ENCODE measurements around the gene AMN1.

The AMN1 gene

GRCh38 chr12:31728917-31729640 lies at the start of gene AMN1:
TSS of gene AMN1 (minus strand) at chr12:31729021. CDS start at chr12:31729008, 13 bp downstream.
- no peak for TF ChIP-seq GATA3 (IDR thresholded peaks at IDR 0.05; ENCODE audit: low read depth, low read length)
- no peak for TF ChIP-seq GATA2 (IDR thresholded peaks at IDR 0.05; ENCODE audit: low read depth, low read length)

DNA sequence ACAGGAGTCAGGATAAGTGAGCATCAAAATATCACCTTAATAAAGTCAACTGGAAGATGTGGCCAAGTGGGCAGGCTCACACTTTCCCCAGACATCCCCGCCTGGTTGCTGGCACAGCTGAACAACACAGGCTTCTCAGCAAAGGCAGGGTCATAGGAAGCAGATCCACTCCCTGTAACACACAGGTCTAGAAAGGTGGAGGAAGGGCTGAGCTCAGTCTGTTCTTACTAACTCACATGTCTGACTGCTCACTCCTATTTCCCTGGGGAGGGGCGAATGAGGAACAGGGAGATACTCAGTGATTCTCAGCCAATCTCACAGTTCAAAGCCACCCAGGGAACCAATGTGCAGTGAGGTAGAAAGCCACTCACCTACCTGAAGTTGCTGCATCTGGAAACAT lies 45.0 kb upstream of the AMN1 start:
- TF ChIP-seq GATA2 (IDR thresholded peaks at IDR 0.05; ENCODE audit: low read depth, low read length) = no peak
- no peak for TF ChIP-seq GATA3 (IDR thresholded peaks at IDR 0.05; ENCODE audit: low read depth, low read length)

GRCh38 chr12:31773223-31773750 lies 44.5 kb upstream of the AMN1 start:
- TF ChIP-seq GATA2 (IDR thresholded peaks at IDR 0.05; ENCODE audit: low read depth, low read length) = no peak
- TF ChIP-seq GATA3 (IDR thresholded peaks at IDR 0.05; ENCODE audit: low read depth, low read length) = no peak

DNA sequence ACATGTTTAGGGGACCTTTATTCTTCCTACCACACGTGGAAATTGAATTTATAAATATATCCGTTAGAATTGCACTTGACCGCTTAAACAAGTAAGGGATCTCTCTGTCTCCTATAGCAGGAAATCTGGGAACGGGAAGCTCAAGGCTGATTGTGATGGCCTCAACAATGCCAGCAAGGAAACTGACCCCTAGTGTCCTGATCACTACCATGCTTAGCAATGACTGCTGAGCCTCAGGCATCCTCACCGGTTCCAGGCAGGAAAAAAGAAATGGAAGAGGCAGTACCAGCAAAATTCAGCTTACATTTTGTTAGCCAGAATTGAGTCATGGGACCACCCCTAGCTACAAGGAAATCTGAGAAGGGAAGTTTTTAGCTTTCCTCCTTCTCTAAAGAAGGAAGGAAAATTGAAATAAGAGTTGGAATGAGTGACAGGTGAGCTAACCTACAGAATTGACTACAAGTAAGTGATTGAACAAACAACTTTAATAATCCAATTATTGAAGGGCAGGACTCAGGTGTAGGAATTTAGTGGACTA lies 43.9 kb upstream of the AMN1 start:
- TF ChIP-seq GATA3 (IDR thresholded peaks at IDR 0.05; ENCODE audit: low read depth, low read length) (no peak), GATA2 (IDR thresholded peaks at IDR 0.05; ENCODE audit: low read depth, low read length) (no peak)

DNA sequence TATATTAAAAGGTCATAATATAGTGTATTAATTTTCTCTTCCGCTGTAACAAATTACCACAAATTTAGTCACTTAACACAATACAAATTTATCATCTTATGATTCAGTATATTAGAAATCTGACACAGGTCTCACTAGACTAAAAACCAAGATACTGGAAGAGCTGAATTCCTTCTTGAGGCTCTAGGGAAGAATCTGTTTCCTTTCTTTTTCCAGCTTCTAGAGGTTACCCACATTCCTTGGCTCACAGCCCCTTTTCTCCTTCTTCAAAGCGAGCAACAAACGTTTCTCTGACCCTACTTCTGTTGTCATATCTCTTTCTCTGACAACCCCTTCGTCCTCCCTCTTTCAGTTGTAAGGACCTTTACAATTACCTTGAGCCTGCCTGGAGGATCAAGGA lies 43.4 kb upstream of the AMN1 start:
- TF ChIP-seq GATA3 (IDR thresholded peaks at IDR 0.05; ENCODE audit: low read depth, low read length) (no peak), GATA2 (IDR thresholded peaks at IDR 0.05; ENCODE audit: low read depth, low read length) (no peak)

GRCh38 chr12:31768046-31768445 lies 39.2 kb upstream of the AMN1 start:
- no peak for TF ChIP-seq GATA3 (IDR thresholded peaks at IDR 0.05; ENCODE audit: low read depth, low read length)
- no peak for TF ChIP-seq GATA2 (IDR thresholded peaks at IDR 0.05; ENCODE audit: low read depth, low read length)

DNA sequence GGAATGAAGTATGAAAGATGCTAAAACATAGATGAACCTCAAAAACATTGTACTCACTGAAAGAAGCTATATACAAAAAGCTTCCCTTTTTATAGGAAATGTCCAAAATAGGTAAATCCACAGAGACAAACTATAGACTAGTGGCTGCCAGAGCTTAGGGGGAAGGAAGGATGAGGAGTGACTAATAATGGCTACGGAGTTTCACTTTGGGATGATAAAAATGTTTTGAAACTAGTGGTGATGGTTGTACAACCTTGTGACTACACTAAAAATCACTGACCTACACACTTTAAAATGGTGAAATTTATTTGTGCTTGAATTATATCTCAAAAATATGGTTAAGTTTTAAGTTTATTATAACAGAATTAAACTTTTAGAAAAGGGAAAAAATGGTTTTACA lies 37.1 kb upstream of the AMN1 start:
- no peak for TF ChIP-seq GATA3 (IDR thresholded peaks at IDR 0.05; ENCODE audit: low read depth, low read length)
- TF ChIP-seq GATA2 (IDR thresholded peaks at IDR 0.05; ENCODE audit: low read depth, low read length) = no peak

- TF ChIP-seq GATA3 (IDR thresholded peaks at IDR 0.05; ENCODE audit: low read depth, low read length) (no peak), GATA2 (IDR thresholded peaks at IDR 0.05; ENCODE audit: low read depth, low read length) (no peak)
These were observed 31.0 kb upstream of the AMN1 start for GRCh38 chr12:31759632-31760459.

- TF ChIP-seq GATA3 (IDR thresholded peaks at IDR 0.05; ENCODE audit: low read depth, low read length) (no peak), GATA2 (IDR thresholded peaks at IDR 0.05; ENCODE audit: low read depth, low read length) (no peak)
These were observed 28.2 kb upstream of the AMN1 start for GRCh38 chr12:31756977-31757420.

- TF ChIP-seq GATA3 (IDR thresholded peaks at IDR 0.05; ENCODE audit: low read depth, low read length) = no peak
- TF ChIP-seq GATA2 (IDR thresholded peaks at IDR 0.05; ENCODE audit: low read depth, low read length) = no peak
These were observed 23.6 kb upstream of the AMN1 start for GRCh38 chr12:31752450-31752849.

DNA sequence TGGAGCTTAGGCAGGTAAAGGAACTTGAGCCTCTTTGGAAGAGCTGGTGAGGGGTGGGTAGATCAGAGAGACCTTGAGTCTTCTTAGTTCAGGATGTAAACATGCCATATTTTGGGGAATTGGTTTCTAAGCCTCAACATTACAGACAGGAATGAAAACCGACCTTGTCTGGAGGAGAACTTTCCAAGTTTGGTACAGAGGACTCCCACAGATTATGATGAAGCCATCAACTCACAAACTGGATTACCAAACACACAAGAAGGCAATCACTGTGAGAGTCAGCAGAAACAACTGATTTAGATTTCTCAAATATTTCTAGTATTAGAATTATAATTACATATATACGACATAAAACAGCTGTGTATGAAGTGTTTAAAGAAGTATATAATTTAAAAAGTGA lies 22.3 kb upstream of the AMN1 start:
- TF ChIP-seq GATA2 (IDR thresholded peaks at IDR 0.05; ENCODE audit: low read depth, low read length) = no peak
- no peak for TF ChIP-seq GATA3 (IDR thresholded peaks at IDR 0.05; ENCODE audit: low read depth, low read length)

DNA sequence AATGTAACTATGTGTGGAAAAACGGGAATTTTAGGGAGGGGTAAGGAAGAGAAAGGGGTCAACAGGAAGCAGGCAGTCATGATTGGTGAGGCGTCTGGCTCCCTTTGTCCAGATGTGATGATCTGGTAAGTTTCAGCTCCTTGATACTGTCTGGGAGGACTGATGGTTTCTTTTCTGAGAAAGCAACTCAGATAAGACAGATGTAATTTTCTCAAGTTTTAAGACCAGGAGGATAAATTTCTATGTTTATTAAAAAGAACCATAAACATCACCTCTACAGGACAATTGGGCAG lies 21.9 kb upstream of the AMN1 start:
- TF ChIP-seq GATA2 (IDR thresholded peaks at IDR 0.05; ENCODE audit: low read depth, low read length) = no peak
- no peak for TF ChIP-seq GATA3 (IDR thresholded peaks at IDR 0.05; ENCODE audit: low read depth, low read length)

DNA sequence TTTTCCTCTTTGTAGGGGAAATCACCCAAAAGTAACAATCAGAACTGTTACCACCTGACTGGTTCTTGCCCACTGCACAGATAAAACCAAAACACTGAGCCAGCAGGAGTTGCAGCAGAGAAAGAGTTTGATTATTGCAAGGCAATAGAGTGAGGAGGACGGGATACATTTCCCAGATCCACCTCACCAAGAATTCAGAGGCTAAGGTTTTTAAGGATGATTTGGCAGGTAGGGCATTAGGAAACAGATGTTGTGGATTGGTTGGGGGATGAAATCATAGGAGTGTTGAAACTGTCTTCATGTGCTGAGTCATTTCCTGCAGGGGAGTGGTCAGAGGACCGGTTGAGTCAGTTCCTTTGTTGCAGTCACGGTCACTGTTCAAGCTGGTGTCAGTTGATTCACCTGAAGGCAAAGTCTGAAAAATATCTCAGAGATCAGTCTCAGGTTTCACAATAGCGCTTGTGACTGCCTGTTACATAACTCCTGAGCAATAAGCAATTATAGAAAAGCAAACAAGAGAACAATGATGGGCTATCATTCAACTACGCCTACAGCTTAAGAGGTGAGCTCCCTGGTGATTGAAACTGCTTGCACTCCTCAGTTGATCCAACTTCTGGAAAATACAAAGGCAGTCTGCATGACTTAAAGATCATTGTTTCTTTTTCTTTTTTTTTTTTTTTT lies 20.3 kb upstream of the AMN1 start:
- no peak for TF ChIP-seq GATA3 (IDR thresholded peaks at IDR 0.05; ENCODE audit: low read depth, low read length)
- TF ChIP-seq GATA2 (IDR thresholded peaks at IDR 0.05; ENCODE audit: low read depth, low read length) = no peak

DNA sequence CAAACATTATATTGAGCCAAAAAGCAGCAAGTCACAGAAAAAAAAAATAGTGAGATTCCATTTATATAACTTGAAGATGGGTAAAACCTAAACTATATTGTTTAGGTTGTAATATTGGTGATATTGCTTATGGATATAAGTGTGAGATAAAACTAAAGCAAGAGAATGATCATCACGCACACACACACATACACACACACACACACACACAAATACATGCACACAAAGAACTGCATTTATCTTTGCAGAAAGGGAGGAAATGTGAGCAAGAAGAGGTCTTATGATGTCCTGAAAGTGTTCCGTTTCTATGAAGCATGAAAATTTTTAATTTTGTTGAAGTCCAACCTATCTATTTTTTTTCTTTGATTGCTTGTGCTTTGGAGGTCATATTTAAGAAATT lies 16.4 kb upstream of the AMN1 start:
- TF ChIP-seq GATA3 (IDR thresholded peaks at IDR 0.05; ENCODE audit: low read depth, low read length) (no peak), GATA2 (IDR thresholded peaks at IDR 0.05; ENCODE audit: low read depth, low read length) (no peak)

Measured in SH-SY5Y (cell line).